HG02678 (cell line): ENCODE data around the gene ZNF595.
"Not testable (repeated sequence)": the region's sequence is repeated elsewhere in the genome, so short reads cannot be mapped to it uniquely, and the experiment has no call there.

Experiments used
- ATAC-seq: cut with Tn5 transposase; IDR thresholded peaks from one replicate; pipeline ENCODE4 v1.9.1; 2021; ENCODE audit warnings: mild to moderate bottlenecking, moderate library complexity; ENCODE audit not compliant: unreplicated experiment

The ZNF595 gene

GRCh38 chr4:85951-86350 is 32.8 kb downstream of the ZNF595 start:
- ATAC-seq = no peak

DNA sequence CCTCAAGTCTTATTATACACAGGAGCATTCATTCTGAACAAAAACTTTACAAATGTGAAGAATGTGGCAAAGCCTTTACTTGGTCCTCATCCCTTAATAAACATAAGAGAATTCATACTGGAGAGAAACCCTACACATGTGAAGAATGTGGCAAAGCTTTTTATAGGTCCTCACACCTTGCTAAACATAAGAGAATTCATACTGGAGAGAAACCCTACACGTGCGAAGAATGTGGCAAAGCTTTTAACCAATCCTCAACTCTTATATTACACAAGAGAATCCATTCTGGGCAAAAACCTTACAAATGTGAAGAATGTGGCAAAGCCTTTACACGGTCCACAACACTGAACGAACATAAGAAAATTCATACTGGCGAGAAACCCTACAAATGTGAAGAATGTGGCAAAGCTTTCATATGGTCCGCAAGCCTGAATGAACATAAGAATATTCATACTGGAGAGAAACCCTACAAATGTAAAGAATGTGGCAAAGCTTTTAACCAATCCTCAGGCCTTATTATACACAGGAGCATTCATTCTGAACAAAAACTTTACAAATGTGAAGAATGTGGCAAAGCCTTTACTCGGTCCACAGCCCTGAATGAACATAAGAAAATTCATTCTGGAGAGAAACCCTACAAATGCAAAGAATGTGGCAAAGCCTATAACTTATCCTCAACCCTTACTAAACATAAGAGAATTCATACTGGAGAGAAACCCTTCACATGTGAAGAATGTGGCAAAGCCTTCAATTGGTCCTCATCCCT is 33.6 kb downstream of the ZNF595 start:
- ATAC-seq = not testable (repeated sequence)

DNA sequence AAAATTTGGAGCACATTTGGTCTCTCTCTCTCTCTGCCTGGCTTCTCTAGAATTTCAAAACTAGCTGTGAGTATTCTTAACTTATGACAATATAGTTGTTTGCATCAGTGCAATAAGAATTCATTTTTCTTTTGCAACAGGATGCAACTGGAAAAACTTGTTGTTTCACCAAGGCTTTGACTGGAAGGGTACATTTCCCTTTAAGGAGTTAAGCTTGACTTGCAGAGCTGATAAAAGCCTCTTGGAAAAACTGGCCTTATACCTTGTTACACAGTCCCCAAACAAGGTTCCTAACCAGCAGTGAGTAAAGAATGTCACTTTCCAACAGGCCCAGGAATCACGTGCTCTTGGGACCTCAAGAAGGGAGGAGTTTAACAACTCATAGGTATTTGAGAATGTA is 45.3 kb downstream of the ZNF595 start:
- no peak for ATAC-seq

DNA sequence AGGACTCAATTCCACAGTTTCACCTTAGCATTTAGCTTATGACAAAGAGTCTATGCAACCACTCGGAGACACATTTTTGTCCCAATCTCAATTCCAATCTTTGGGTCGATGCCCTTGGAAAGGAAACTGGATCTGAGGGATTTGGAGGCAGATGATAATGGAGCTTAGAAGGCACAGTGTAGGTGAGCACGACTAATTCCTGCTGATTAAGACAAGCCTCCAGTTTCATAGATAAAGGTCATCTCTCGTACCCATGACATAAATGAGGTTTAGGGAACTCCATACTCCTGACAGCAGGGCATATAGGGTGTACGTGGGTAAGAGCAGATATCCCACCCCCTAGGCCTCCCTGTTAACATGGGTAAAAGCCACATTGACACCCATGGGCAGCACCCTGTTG is 46.7 kb downstream of the ZNF595 start:
- ATAC-seq = no peak

- no peak for ATAC-seq
These were observed 53.9 kb downstream of the ZNF595 start for GRCh38 chr4:107083-107443.

- no peak for ATAC-seq
These were observed 54.6 kb downstream of the ZNF595 start for GRCh38 chr4:107444-108429.

- ATAC-seq = no peak
These were observed 59.6 kb downstream of the ZNF595 start for GRCh38 chr4:112771-113170.

- ATAC-seq = no peak
These were observed 60.6 kb downstream of the ZNF595 start for GRCh38 chr4:113732-114131.

DNA sequence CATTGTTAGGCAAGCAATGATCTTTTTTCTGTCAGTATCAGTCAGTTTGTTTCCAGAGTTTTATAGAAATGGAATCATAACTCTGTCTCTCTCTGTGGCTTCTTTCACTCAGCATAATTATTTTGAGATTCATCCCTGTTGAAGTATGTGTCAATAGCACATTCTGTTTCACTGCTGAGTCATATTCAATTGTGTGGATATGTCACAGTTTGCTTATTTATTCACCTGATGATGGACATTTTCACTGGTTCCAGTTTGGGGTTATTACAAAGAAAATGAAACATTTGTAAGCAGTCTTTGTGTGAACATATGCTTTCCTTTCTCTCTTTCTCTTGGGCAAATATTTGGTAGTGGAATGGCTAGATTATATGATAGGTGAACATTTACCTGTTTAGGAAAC is 61.0 kb downstream of the ZNF595 start:
- no peak for ATAC-seq

GRCh38 chr4:116499-116898 is 63.4 kb downstream of the ZNF595 start:
- no peak for ATAC-seq

DNA sequence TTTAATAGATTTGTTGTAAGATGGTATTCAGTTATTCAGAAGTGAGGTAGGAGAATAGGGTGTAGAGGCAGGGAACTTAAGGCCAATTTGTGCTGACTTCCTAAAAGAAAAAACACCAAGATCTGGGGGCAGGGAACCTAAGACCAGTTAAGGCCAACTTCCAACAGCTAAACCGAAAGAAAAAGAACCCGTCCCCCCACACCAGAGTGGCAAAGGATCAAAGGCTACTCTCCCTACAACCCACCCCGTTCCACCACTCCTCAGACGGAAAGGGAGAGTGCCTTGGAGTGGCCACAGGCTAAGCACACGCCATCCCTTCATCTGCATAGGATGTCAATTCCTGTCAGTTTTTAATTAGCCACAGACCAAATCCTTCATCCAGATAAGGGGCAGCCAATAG is 67.5 kb downstream of the ZNF595 start:
- ATAC-seq = no peak

- no peak for ATAC-seq
These were observed 68.4 kb downstream of the ZNF595 start for GRCh38 chr4:121408-122084.

- ATAC-seq = not testable (repeated sequence)
These were observed 70.8 kb downstream of the ZNF595 start for GRCh38 chr4:123922-124274.

DNA sequence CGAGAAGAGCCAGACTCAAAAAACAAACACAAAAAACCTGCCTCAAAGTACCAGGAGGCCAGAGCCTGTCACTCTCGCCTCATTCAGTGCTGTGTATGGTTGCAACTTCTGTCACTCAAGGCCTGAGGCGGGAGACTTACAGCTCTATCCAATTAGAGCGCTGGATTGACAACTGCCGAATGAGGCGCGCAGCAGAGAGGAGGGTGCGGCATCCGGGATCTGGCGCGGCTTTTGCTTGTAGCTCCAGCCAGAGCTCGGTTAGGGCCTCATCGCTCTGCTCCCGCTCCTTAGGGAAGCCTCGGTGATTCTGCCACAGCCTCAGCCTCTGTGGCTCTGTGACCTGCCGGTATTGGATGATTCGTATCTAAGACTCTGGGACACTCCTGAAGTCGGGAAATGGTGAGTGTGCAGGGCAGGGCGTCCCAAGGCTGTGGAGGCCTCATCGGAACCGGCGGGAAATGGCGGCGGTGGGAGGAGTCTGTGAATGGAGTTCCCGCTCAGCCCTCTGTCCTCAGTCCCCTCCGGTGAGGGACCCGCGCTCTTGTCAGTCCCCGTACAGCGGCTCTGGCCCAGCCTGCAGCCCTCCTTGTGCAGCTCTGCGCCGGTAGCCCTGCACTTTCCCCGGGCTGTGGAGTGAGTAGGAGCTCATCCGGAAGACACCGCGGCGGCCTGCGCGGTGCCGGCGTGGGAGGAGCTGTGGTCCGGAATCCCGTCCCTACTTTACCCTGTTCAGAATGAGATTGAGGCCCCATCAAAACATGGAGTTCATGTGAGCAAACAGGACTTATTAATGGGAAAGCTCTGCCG is 71.4 kb downstream of the ZNF595 start, which contains the start of gene ZNF718:
Gene ZNF718 (plus strand): TSS at position 227 of the 807 bp plus-strand sequence. CDS start 170 bp downstream, at position 397.
- peak; percentile 97 for ATAC-seq

DNA sequence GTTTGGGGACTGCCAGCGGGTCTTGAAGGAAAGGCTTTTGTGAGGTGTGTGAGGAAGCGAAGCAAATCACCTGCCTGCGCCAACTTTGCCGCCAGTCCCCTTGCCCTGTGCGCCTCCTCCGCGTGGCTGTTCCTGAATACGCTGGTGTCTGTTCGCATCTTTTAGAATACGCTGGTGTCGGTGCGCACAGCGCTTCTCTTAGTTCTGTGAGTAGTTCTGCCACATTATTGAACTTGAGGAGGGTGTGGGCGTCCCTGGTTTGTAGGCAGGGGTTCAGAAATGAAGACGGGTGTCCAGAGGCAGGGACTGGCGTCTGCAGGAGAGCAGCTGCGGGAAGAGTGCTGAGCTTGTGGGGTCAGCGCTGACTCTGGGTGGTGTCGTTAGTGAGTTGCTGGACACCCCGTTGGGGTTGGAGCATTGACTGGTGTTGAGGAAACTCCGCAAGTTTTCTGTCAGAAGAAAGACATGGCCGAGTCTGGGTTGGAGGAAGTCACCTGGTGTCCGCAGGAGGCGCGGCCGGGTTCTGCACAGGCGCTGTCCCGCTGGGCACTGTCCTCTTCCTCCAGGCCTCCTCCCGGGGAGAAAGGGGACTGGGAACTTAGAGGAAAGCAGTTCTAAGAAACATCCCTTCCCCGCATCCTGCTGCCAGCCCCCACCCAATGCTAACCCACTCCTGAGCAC is 72.1 kb downstream of the ZNF595 start:
- peak; percentile 13 for ATAC-seq

- no peak for ATAC-seq
These were observed 72.7 kb downstream of the ZNF595 start for GRCh38 chr4:125833-126232.

- ATAC-seq = no peak
These were observed 79.4 kb downstream of the ZNF595 start for GRCh38 chr4:132483-132882.
